HEK293 (cell line): ENCODE measurements around the gene PARK7.

Source experiments
- SP7 ChIP-seq: fragments of 450-650 bp; formaldehyde crosslinking; IDR thresholded peaks from 2 replicates; pipeline ENCODE4 v1.5.1; 2016; ENCODE audit warnings: missing biosample characterization, missing genetic modification characterization
- ZNF274 ChIP-seq, 2 experiments: fragments of 200-500 bp in 1 of 2; fragments of 450-650 bp in 1 of 2; sonication (Bioruptor generic) in 1 of 2; formaldehyde crosslinking in 1 of 2; IDR thresholded peaks; 2 replicates each; pipeline versions ENCODE4 v1.5.1 to v1.6.1; 2014 to 2016; ENCODE audit warnings: borderline replicate concordance in 1 of 2, inconsistent platforms in 1 of 2, low read length in 1 of 2, missing biosample characterization in 1 of 2, missing genetic modification characterization in 1 of 2
- ZNF544 ChIP-seq: fragments of 450-650 bp; formaldehyde crosslinking; IDR thresholded peaks from 2 replicates; pipeline ENCODE4 v1.5.0; 2017; ENCODE audit warnings: missing biosample characterization, missing genetic modification characterization
- TF ChIP-seq, protein P1 (sequence below): fragments of 450-650 bp; formaldehyde crosslinking; IDR thresholded peaks from 2 replicates; pipeline ENCODE4 v1.5.1; 2016; ENCODE audit warnings: missing biosample characterization, missing genetic modification characterization
- TF ChIP-seq, protein P2 (sequence below): fragments of 450-650 bp; formaldehyde crosslinking; optimal IDR thresholded peaks from 2 replicates; pipeline ENCODE3; 2016; ENCODE audit warnings: missing biosample characterization, mild to moderate bottlenecking, missing genetic modification characterization

DNA sequence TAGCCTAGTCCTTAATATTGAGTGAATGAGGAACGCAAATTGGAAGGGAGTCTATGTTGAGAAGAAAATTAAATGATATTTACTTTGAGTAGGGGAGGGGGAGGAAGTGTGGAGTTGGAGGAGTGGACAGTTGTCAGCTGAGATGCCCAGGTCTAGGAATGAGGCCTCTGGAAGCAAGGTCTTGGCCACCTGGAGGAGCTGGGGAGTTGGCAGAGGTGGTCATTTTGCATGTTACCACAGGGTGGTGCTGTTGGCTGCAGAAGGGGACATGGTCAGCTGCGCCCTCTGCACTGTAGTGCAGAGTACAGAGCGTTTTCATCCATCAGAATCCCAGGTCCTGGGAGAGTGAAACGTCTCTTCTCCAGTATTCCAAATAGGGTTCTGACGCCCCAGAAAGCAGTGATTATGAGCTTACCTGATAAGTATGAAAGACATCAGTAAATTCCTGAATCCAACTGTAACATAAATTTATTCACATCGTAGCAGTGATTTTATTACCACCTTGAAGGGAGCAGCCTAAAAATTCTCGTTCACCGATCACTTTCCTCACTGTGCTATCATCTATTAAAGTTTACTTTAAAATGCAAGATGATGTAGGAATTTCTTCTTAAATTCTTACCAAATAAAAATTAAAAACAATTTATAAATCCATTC is 13.8 kb downstream of the PARK7 start:
- TF ChIP-seq, protein P1, sequence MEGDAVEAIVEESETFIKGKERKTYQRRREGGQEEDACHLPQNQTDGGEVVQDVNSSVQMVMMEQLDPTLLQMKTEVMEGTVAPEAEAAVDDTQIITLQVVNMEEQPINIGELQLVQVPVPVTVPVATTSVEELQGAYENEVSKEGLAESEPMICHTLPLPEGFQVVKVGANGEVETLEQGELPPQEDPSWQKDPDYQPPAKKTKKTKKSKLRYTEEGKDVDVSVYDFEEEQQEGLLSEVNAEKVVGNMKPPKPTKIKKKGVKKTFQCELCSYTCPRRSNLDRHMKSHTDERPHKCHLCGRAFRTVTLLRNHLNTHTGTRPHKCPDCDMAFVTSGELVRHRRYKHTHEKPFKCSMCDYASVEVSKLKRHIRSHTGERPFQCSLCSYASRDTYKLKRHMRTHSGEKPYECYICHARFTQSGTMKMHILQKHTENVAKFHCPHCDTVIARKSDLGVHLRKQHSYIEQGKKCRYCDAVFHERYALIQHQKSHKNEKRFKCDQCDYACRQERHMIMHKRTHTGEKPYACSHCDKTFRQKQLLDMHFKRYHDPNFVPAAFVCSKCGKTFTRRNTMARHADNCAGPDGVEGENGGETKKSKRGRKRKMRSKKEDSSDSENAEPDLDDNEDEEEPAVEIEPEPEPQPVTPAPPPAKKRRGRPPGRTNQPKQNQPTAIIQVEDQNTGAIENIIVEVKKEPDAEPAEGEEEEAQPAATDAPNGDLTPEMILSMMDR (tag by site-specific recombination), result peak; percentile 99
- TF ChIP-seq ZNF274 (IDR thresholded peaks at IDR 0.05; ENCODE audit: low read length) (no peak), ZNF274 (tag by site-specific recombination; IDR thresholded peaks at IDR 0.05; ENCODE audit: borderline replicate concordance) (no peak), SP7 (tag by site-specific recombination) (peak; percentile 26; the same call in 1 of the 2 replicates), ZNF544 (no peak)
- TF ChIP-seq, protein P2, sequence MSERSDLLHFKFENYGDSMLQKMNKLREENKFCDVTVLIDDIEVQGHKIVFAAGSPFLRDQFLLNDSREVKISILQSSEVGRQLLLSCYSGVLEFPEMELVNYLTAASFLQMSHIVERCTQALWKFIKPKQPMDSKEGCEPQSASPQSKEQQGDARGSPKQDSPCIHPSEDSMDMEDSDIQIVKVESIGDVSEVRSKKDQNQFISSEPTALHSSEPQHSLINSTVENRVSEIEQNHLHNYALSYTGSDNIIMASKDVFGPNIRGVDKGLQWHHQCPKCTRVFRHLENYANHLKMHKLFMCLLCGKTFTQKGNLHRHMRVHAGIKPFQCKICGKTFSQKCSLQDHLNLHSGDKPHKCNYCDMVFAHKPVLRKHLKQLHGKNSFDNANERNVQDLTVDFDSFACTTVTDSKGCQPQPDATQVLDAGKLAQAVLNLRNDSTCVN, result no peak
